CD8-positive, alpha-beta memory T cell (primary cell): Measurements from ENCODE around the gene KCNMA1. TPM values are rescaled to one million over a fixed set of nuclear protein-coding genes. Genes with fewer than 3 reads are reported as not detected.

Source experiments
- CTCF ChIA-PET: fragments of 350-600 bp; sonication (Branson Sonifier 250); formaldehyde crosslinking; loops from one replicate; lab custom pipeline; 2021; ENCODE audit warnings: antibody characterized with exemption; lab: Charles Lee
- POLR2A ChIA-PET: fragments of 350-600 bp; sonication (Branson Sonifier 250); formaldehyde crosslinking; loops from one replicate; lab custom pipeline; 2021; ENCODE audit warnings: antibody characterized with exemption; lab: Charles Lee
- DNase-seq, 5 donors: peaks; one replicate each; pipeline versions ENCODE4 v3.0.0 to v3.0.0-alpha.2; 2020 to 2022; ENCODE audit warnings: mixed read lengths in 1 of 5
- H3K27ac ChIP-seq: one replicate; pipeline ENCODE4 v1.7.0; 2013; ENCODE audit warnings: low read depth, mild to moderate bottlenecking, low read length, moderate library complexity
- H3K27me3 ChIP-seq: 2 replicates; pipeline ENCODE4 v1.7.0; 2013; ENCODE audit warnings: low read length, mild to moderate bottlenecking; ENCODE audit not compliant: insufficient read depth, poor library complexity, severe bottlenecking
- H3K36me3 ChIP-seq: 2 replicates; pipeline ENCODE4 v1.7.0; 2013; ENCODE audit warnings: mild to moderate bottlenecking, low read length, moderate library complexity; ENCODE audit not compliant: insufficient read depth
- H3K4me1 ChIP-seq: 2 replicates; pipeline ENCODE4 v1.7.0; 2013; ENCODE audit warnings: mild to moderate bottlenecking, low read length, moderate library complexity; ENCODE audit not compliant: insufficient read depth
- H3K4me3 ChIP-seq: 2 replicates; pipeline ENCODE4 v1.7.0; 2013; ENCODE audit warnings: mild to moderate bottlenecking, low read length
- H3K9me3 ChIP-seq: 2 replicates; pipeline ENCODE4 v1.7.0; 2013; ENCODE audit warnings: mild to moderate bottlenecking, low read length
- H3K27ac Mint-ChIP-seq, 8 donors: one replicate each; pipeline ENCODE4 v1.8.0; 2020 to 2021; ENCODE audit warnings: mixed read lengths in 8 of 8, mild to moderate bottlenecking in 6 of 8, inconsistent platforms in 3 of 8, moderate library complexity in 3 of 8
- H3K27me3 Mint-ChIP-seq, 2 donors: one replicate each; pipeline ENCODE4 v1.8.0; 2020 to 2021; ENCODE audit warnings: mixed read lengths in 2 of 2, mild to moderate bottlenecking in 1 of 2, moderate library complexity in 1 of 2
- H3K36me3 Mint-ChIP-seq, 3 donors: one replicate each; pipeline ENCODE4 v1.8.0; 2020 to 2021; ENCODE audit warnings: mixed read lengths in 3 of 3, inconsistent platforms in 1 of 3, mild to moderate bottlenecking in 1 of 3
- H3K4me1 Mint-ChIP-seq, 3 donors: one replicate each; pipeline ENCODE4 v1.8.0; 2020 to 2021; ENCODE audit warnings: mixed read lengths in 3 of 3, inconsistent platforms in 1 of 3, mild to moderate bottlenecking in 1 of 3
- H3K4me3 Mint-ChIP-seq, 7 donors: one replicate each; pipeline ENCODE4 v1.8.0; 2020 to 2021; ENCODE audit warnings: mixed read lengths in 7 of 7, mild to moderate bottlenecking in 6 of 7, moderate library complexity in 4 of 7, inconsistent platforms in 2 of 7
- H3K9me3 Mint-ChIP-seq, 5 donors: one replicate each; pipeline ENCODE4 v1.8.0; 2020 to 2022; ENCODE audit warnings: mixed read lengths in 5 of 5, mild to moderate bottlenecking in 3 of 5, moderate library complexity in 2 of 5, inconsistent platforms in 1 of 5
- polyA plus RNA-seq: library from polyadenylated mRNA; unstranded; fragments of 300-500 nt; fragmentation: Illumina TruSeq; gene quantifications from one replicate; pipeline ENCODE4 v1.2.3, GENCODE V29; 2021
- total RNA-seq, 2 experiments: library from RNA; stranded (reverse); gene quantifications; one replicate each; pipeline ENCODE4 v1.2.3, GENCODE V29; 2021

KCNMA1 gene
- total and polyA plus RNA-seq, 3 experiments from 2014 or later: 0.20 to 0.31 TPM; not detected in 1

DNA sequence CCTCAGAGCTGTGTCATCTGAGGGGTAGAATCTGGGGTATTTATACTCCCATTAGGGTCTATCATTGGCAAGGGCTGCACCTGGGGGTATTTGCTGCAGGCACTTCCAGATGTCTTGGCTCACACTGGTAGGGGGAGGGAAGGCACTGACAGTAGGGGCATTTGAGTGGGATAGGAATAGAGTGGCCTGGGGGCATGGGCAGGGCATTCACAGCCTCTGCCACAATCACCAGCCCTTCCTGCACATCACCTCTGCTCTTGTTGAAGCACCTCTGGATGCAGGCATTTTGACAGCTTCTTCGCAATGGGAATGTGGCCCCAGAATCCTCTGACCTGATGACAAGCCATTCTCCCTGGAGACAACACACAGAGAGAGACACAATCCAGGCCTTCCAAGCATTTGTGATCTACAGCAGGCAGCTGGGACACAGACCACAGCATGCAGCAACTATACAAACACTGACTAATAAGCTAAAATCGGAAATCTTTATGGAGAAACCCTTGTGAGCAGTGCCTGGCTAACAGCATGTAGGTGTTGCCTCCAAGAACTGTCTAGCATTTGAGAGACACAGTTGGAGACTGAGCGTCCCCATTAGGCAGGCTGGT lies 178.5 kb downstream of the KCNMA1 start:
- H3K27me3 ChIP-seq: no peaks in the 10 kb centered on the region
- CTCF ChIA-PET: no interaction called here
- POLR2A ChIA-PET: no interaction called here
- H3K4me3 Mint-ChIP-seq: no peak overlapping the region
- H3K36me3 Mint-ChIP-seq: no peaks in the 10 kb centered on the region
- no peaks in the 10 kb centered on the region for H3K9me3 Mint-ChIP-seq
- no peak overlapping the region for H3K27ac ChIP-seq
- peak overlapping the region in 1 of 8 donors; percentile 7 for H3K27ac Mint-ChIP-seq
- H3K4me3 ChIP-seq: no peak overlapping the region
- H3K9me3 ChIP-seq: no peaks in the 10 kb centered on the region
- no peak for DNase-seq
- no peaks in the 10 kb centered on the region for H3K4me1 Mint-ChIP-seq
- H3K4me1 ChIP-seq: no peaks in the 10 kb centered on the region
- peaks cover 5 to 21% of the 10 kb centered on the region in 2 donors for H3K27me3 Mint-ChIP-seq
- H3K36me3 ChIP-seq: no peaks in the 10 kb centered on the region

DNA sequence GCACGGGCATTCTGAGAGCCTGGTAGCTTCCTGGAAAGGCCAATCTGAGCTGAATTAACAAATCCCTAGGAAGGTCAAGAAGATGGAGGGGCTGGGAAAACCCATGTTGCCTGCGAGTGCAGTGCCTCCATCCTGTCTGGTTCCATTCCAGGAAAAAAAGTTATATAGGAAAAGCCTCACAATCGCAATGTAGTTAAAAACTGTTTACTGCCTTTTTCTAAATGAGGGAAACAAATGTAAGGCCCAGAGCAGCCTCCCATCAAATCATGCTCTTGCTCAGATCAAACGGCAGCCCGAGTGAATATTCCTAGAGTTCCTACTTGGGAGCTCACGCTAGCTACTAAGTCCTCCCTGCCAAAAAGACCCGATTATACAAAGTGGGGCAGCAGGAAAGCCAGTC lies 179.9 kb downstream of the KCNMA1 start:
- CTCF ChIA-PET: no interaction called here
- no peaks in the 10 kb centered on the region for H3K27me3 ChIP-seq
- no peak overlapping the region for H3K4me3 ChIP-seq
- DNase-seq: no peak
- H3K27me3 Mint-ChIP-seq: peaks cover 5 to 21% of the 10 kb centered on the region in 2 donors
- no peaks in the 10 kb centered on the region for H3K36me3 Mint-ChIP-seq
- no peak overlapping the region for H3K27ac Mint-ChIP-seq
- H3K4me1 ChIP-seq: no peaks in the 10 kb centered on the region
- no peaks in the 10 kb centered on the region for H3K4me1 Mint-ChIP-seq
- POLR2A ChIA-PET: no interaction called here
- no peaks in the 10 kb centered on the region for H3K9me3 Mint-ChIP-seq
- H3K27ac ChIP-seq: no peak overlapping the region
- no peaks in the 10 kb centered on the region for H3K9me3 ChIP-seq
- H3K36me3 ChIP-seq: no peaks in the 10 kb centered on the region
- H3K4me3 Mint-ChIP-seq: no peak overlapping the region

DNA sequence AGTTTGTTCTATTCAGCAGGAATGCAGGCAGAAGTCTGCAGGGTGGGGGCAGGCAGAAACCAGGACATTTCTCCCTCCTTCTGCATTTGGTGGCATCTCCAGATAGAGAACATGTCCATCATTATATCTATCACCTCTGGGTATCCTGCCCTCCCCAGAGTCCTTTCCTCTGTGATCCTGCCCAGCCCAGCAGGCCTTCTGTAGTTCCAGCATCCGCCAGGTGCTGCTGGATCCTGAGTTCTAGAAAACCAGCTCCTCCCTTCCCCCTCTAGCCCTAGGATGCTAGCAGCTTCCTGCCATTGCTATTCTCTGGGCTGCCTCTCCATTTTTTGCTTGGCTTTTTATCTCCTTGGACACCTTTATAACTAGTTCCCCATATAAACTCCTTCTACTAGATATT lies 180.3 kb downstream of the KCNMA1 start:
- H3K27me3 ChIP-seq: no peaks in the 10 kb centered on the region
- H3K4me3 Mint-ChIP-seq: no peak overlapping the region
- H3K9me3 ChIP-seq: no peaks in the 10 kb centered on the region
- no peak overlapping the region for H3K27ac ChIP-seq
- no peaks in the 10 kb centered on the region for H3K9me3 Mint-ChIP-seq
- no peak for DNase-seq
- no peaks in the 10 kb centered on the region for H3K4me1 Mint-ChIP-seq
- ChIA-PET CTCF (no interaction called here), POLR2A (no interaction called here)
- no peak overlapping the region for H3K27ac Mint-ChIP-seq
- no peaks in the 10 kb centered on the region for H3K36me3 Mint-ChIP-seq
- H3K27me3 Mint-ChIP-seq: peaks cover 5 to 21% of the 10 kb centered on the region in 2 donors
- no peaks in the 10 kb centered on the region for H3K4me1 ChIP-seq
- no peaks in the 10 kb centered on the region for H3K36me3 ChIP-seq
- no peak overlapping the region for H3K4me3 ChIP-seq

DNA sequence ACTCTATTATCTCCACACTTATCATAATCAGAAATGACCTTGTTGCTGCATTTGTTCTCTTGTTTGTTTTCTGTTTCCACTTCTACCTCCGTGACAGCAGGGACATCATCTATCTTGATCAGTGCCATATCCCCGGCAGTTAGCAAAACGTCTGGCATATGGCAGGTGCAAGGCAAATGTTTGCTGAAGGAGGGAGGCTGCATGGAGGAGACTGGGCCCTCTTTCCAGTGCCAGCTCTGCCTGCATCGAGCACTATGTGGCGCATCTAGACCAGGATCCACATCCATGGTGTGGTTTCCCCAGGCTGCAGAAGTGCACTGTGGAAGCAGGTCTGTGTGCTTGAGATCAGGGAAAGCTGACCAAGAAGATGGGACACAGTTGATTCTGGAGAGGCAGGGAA lies 181.2 kb downstream of the KCNMA1 start:
- CTCF ChIA-PET: no interaction called here

DNA sequence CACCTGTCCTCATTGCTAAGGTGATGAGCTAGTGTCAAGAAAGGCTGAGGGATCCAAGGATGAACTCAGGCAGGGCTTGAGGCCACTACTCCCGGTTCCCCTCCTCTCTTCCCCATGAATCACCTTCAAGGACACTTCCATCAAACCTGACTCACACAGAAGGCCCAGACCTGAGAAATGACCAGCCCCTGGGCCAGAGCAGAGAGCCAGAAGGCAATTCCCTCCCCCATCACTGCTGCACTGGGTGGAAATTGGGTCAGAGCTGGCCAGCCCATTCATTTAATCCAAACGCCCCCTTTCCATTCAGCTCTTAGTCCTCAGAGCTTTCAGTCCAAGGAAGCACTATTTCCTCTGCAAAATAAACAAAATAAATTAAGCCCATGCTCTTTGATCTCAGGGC lies 182.0 kb downstream of the KCNMA1 start:
- Histone ChIP-seq H3K27ac (no peak overlapping the region), H3K36me3 (no peaks in the 10 kb centered on the region), H3K27me3 (no peaks in the 10 kb centered on the region), H3K9me3 (no peaks in the 10 kb centered on the region), H3K4me1 (no peaks in the 10 kb centered on the region), H3K4me3 (no peak overlapping the region)
- Mint-ChIP-seq H3K4me3 (no peak overlapping the region), H3K27me3 (peaks cover 2 to 21% of the 10 kb centered on the region in 2 donors), H3K36me3 (no peaks in the 10 kb centered on the region), H3K4me1 (no peaks in the 10 kb centered on the region), H3K9me3 (no peaks in the 10 kb centered on the region), H3K27ac (no peak overlapping the region)
- ChIA-PET CTCF (no interaction called here), POLR2A (no interaction called here)
- DNase-seq: no peak

More for the DNA sequence above, 181.2 kb downstream of the KCNMA1 start:
- no peak overlapping the region for H3K4me3 Mint-ChIP-seq
- POLR2A ChIA-PET: no interaction called here
- H3K36me3 Mint-ChIP-seq: no peaks in the 10 kb centered on the region
- Histone ChIP-seq H3K36me3 (no peaks in the 10 kb centered on the region), H3K4me3 (no peak overlapping the region), H3K27ac (no peak overlapping the region), H3K27me3 (no peaks in the 10 kb centered on the region), H3K9me3 (no peaks in the 10 kb centered on the region), H3K4me1 (no peaks in the 10 kb centered on the region)
- no peak for DNase-seq
- peaks cover 3 to 21% of the 10 kb centered on the region in 2 donors for H3K27me3 Mint-ChIP-seq
- H3K27ac Mint-ChIP-seq: no peak overlapping the region
- no peaks in the 10 kb centered on the region for H3K9me3 Mint-ChIP-seq
- no peaks in the 10 kb centered on the region for H3K4me1 Mint-ChIP-seq

DNA sequence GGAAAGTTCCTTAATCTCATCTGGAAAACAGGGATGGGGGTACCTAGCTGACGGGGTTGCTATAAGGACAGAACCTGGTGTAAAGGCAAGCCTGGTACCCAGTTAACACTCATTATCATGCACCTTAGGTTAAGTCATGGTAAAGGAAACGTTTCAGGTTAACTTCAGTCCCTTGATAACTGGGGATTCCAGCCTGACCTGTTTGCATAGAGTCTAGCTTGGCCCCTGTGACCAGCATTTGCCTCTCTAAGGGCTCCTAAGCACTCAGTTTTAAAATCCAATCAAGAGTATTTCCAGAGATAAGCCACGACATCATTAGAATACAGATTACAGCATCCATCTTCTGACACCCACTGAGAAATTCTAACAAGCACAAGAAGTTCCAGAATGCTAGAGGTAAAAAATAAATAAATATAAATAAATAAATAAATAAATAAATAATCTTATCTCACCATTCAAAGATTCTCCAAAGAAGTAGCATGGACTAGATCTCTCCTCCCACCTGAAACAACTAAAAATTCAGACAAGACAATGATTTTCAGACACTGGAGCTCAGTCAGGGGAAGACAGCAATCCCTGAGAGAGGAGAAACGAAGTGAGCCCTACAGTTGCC lies 184.6 kb downstream of the KCNMA1 start:
- Mint-ChIP-seq H3K9me3 (no peaks in the 10 kb centered on the region), H3K27me3 (no peaks in the 10 kb centered on the region)
- CTCF ChIA-PET: no interaction called here

DNA sequence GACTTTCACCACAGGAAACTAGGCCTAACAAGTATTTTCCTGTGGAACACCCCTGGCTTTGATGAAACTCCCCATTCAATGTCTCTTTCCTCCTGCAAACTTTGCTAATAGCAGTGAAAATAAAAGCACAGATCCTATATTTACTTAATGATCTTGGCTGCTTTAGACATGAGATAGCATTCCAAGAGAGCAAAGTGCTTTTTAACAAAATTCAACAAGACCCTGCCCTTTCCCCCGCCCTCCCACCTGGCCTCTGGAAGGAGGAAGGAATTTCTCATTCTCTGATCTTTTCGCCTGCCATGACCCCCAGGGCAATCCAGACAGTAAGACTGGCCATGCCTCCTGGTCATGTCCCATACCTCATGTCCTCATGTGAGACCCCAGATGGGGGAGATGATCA lies 185.7 kb downstream of the KCNMA1 start:
- Mint-ChIP-seq H3K27me3 (no peaks in the 10 kb centered on the region), H3K9me3 (no peaks in the 10 kb centered on the region), H3K27ac (no peak overlapping the region), H3K36me3 (no peaks in the 10 kb centered on the region), H3K4me3 (no peak overlapping the region), H3K4me1 (no peaks in the 10 kb centered on the region)
- Histone ChIP-seq H3K36me3 (no peaks in the 10 kb centered on the region), H3K9me3 (no peaks in the 10 kb centered on the region), H3K4me1 (no peaks in the 10 kb centered on the region), H3K4me3 (no peak overlapping the region), H3K27me3 (no peaks in the 10 kb centered on the region), H3K27ac (no peak overlapping the region)
- POLR2A ChIA-PET: no interaction called here
- no peak for DNase-seq
- CTCF ChIA-PET: no interaction called here

More for the DNA sequence above, 184.6 kb downstream of the KCNMA1 start:
- Histone ChIP-seq H3K9me3 (no peaks in the 10 kb centered on the region), H3K27me3 (no peaks in the 10 kb centered on the region), H3K27ac (no peak overlapping the region), H3K4me3 (no peak overlapping the region), H3K36me3 (no peaks in the 10 kb centered on the region), H3K4me1 (no peaks in the 10 kb centered on the region)
- no peak overlapping the region for H3K4me3 Mint-ChIP-seq
- POLR2A ChIA-PET: no interaction called here
- no peaks in the 10 kb centered on the region for H3K4me1 Mint-ChIP-seq
- no peaks in the 10 kb centered on the region for H3K36me3 Mint-ChIP-seq
- H3K27ac Mint-ChIP-seq: no peak overlapping the region
- no peak for DNase-seq

DNA sequence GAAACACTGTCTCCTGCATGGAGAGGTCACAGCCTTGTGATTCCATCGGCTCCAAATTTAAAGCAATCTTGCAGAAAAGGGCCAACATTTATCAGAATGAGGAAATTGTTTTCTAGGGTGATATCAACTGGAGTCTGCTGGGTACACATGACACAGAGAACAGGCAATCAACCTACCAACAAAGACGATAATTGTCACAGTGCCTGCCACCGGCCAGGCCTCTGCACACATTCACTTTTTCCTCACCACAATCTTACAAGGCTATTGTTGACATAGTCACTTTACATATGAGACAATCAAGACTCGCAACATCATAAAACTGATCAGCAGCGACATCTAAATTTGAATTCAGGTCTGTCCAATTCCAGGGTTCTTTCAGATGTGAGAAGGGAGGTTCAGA lies 189.4 kb downstream of the KCNMA1 start:
- POLR2A ChIA-PET: no interaction called here
- no peak overlapping the region for H3K4me3 Mint-ChIP-seq

More for the DNA sequence above, 189.4 kb downstream of the KCNMA1 start:
- Histone ChIP-seq H3K4me1 (no peaks in the 10 kb centered on the region), H3K4me3 (no peak overlapping the region), H3K27me3 (no peaks in the 10 kb centered on the region), H3K9me3 (no peaks in the 10 kb centered on the region), H3K27ac (no peak overlapping the region), H3K36me3 (no peaks in the 10 kb centered on the region)
- H3K27ac Mint-ChIP-seq: no peak overlapping the region
- no peaks in the 10 kb centered on the region for H3K9me3 Mint-ChIP-seq
- no peaks in the 10 kb centered on the region for H3K27me3 Mint-ChIP-seq
- CTCF ChIA-PET: no interaction called here
- no peak for DNase-seq
- no peaks in the 10 kb centered on the region for H3K36me3 Mint-ChIP-seq
- no peaks in the 10 kb centered on the region for H3K4me1 Mint-ChIP-seq
